Measurements from ENCODE around the gene TECPR2. TPM values are rescaled to one million over a fixed set of nuclear protein-coding genes. Genes with fewer than 3 reads are reported as not detected.

The TECPR2 gene
- total RNA-seq, 1 donor from 2014 or later: 19.9 TPM

DNA sequence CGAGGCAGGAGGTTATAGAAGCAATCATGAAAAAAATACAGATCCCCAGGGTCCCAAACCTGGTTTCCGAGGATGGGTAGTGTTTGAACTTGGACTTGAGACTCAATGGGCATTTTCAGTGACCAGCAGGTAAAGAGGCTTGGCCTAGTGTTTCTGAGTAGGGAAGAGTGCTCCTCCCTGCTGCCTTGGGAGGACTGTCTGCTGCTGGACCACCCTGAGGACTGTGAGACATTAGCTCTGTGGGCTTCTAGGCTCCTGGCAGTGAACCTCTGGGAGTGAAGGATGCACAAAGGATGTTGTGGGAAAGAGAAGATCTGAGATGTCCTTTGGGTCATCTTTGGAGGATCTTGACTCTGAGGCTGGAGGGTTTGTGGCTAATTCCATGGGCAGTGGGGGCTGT, 116.4 kb downstream of the TECPR2 start:
- Histone ChIP-seq H3K4me2 (ENCODE audit: low read length) (no peak overlapping the region), H3K79me2 (ENCODE audit: insufficient read depth, low read length) (no peaks in the 10 kb centered on the region), H3K27ac (ENCODE audit: low read depth, low read length) (no peak overlapping the region), H2AFZ (ENCODE audit: low read depth, low read length) (no peak overlapping the region), H3K9ac (ENCODE audit: low read length) (no peak overlapping the region), H3K9me3 (ENCODE audit: insufficient read depth, low read depth, low read length) (no peaks in the 10 kb centered on the region), H3K36me3 (ENCODE audit: insufficient read depth, low read length) (no peaks in the 10 kb centered on the region), H4K20me1 (ENCODE audit: insufficient read depth, low read length) (peaks cover 13% of the 10 kb centered on the region), H3K4me1 (ENCODE audit: insufficient read depth, low read length) (peaks cover 3% of the 10 kb centered on the region), H3K27me3 (ENCODE audit: insufficient read depth, low read length) (no peaks in the 10 kb centered on the region), H3K4me3 (ENCODE audit: insufficient read depth, low read depth, low read length) (no peak overlapping the region)
- H3K27me3 Mint-ChIP-seq (ENCODE audit: low read depth, unreplicated experiment): no peaks in the 10 kb centered on the region
- peaks cover 8% of the 10 kb centered on the region for H3K4me1 Mint-ChIP-seq (ENCODE audit: low read depth, unreplicated experiment)
- H3K9me3 Mint-ChIP-seq (ENCODE audit: unreplicated experiment): peaks cover 7% of the 10 kb centered on the region
- no peak for DNase-seq (ENCODE audit: low read depth)
- no peak overlapping the region for H3K27ac Mint-ChIP-seq (ENCODE audit: unreplicated experiment)
- peaks cover 24% of the 10 kb centered on the region for H3K36me3 Mint-ChIP-seq (ENCODE audit: low read depth, unreplicated experiment)
- TF ChIP-seq, protein P1, sequence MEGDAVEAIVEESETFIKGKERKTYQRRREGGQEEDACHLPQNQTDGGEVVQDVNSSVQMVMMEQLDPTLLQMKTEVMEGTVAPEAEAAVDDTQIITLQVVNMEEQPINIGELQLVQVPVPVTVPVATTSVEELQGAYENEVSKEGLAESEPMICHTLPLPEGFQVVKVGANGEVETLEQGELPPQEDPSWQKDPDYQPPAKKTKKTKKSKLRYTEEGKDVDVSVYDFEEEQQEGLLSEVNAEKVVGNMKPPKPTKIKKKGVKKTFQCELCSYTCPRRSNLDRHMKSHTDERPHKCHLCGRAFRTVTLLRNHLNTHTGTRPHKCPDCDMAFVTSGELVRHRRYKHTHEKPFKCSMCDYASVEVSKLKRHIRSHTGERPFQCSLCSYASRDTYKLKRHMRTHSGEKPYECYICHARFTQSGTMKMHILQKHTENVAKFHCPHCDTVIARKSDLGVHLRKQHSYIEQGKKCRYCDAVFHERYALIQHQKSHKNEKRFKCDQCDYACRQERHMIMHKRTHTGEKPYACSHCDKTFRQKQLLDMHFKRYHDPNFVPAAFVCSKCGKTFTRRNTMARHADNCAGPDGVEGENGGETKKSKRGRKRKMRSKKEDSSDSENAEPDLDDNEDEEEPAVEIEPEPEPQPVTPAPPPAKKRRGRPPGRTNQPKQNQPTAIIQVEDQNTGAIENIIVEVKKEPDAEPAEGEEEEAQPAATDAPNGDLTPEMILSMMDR (IDR thresholded peaks at IDR 0.05; ENCODE audit: insufficient read depth, low read depth, low read length): no peak
- TF ChIP-seq EZH2 (IDR thresholded peaks at IDR 0.05; ENCODE audit: insufficient read depth, low read length): no peak
- H3K4me3 Mint-ChIP-seq (ENCODE audit: unreplicated experiment): no peak overlapping the region
- no peak for FAIRE-seq

DNA sequence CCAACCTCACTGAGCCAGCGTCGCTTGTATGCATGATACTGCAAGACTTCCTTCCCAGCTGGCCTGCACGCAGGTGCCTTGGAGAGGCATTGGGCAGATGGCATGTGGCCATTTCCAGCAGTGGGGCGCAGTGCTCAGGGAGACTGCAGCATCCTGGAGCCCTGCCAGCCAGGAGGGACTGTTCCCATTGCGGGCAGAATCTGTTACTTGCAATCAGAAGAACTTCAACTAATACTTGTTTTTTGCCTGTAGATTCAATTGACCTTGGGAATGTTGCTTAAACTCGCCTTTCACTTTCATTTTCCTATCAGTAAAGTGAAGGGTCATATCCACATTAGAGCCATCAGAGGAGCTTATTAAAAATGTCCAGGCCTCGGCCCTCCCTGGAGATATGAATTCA, 117.0 kb downstream of the TECPR2 start:
- H3K4me1 ChIP-seq (ENCODE audit: insufficient read depth, low read length): peaks cover 3% of the 10 kb centered on the region
- Mint-ChIP-seq H3K27ac (ENCODE audit: unreplicated experiment) (no peak overlapping the region), H3K27me3 (ENCODE audit: low read depth, unreplicated experiment) (no peaks in the 10 kb centered on the region), H3K4me1 (ENCODE audit: low read depth, unreplicated experiment) (peaks cover 8% of the 10 kb centered on the region), H3K4me3 (ENCODE audit: unreplicated experiment) (no peak overlapping the region), H3K36me3 (ENCODE audit: low read depth, unreplicated experiment) (peaks cover 24% of the 10 kb centered on the region), H3K9me3 (ENCODE audit: unreplicated experiment) (peaks cover 7% of the 10 kb centered on the region)
- H3K79me2 ChIP-seq (ENCODE audit: insufficient read depth, low read length): no peaks in the 10 kb centered on the region
- H3K27me3 ChIP-seq (ENCODE audit: insufficient read depth, low read length): no peaks in the 10 kb centered on the region
- no peak for FAIRE-seq
- TF ChIP-seq, protein P1 (IDR thresholded peaks at IDR 0.05; ENCODE audit: insufficient read depth, low read depth, low read length): no peak
- no peak for TF ChIP-seq EZH2 (IDR thresholded peaks at IDR 0.05; ENCODE audit: insufficient read depth, low read length)
- H3K4me2 ChIP-seq (ENCODE audit: low read length): no peak overlapping the region
- H3K4me3 ChIP-seq (ENCODE audit: insufficient read depth, low read depth, low read length): no peak overlapping the region
- H3K9ac ChIP-seq (ENCODE audit: low read length): no peak overlapping the region
- no peaks in the 10 kb centered on the region for H3K36me3 ChIP-seq (ENCODE audit: insufficient read depth, low read length)
- H3K27ac ChIP-seq (ENCODE audit: low read depth, low read length): no peak overlapping the region
- peaks cover 13% of the 10 kb centered on the region for H4K20me1 ChIP-seq (ENCODE audit: insufficient read depth, low read length)
- DNase-seq (ENCODE audit: low read depth): no peak
- H2AFZ ChIP-seq (ENCODE audit: low read depth, low read length): no peak overlapping the region
- no peaks in the 10 kb centered on the region for H3K9me3 ChIP-seq (ENCODE audit: insufficient read depth, low read depth, low read length)

DNA sequence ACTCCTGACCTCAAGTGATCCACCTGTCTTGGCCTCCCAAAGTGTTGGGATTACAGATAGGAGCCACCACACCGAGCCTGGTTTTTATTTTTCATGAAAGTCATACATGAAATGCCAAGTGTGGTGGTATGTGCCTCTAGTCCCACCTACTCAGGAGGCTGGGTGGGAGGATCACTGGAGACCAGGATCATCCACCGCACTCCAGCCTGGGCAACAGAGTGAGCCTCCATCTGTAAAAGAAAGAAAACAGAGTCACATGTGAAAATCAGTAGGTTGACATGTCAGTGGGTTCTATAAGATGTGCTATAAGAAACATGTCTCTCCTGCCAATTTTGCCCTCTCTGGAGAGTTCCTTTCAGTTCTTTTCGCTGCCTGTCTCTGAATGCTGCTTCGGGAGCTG, 118.6 kb downstream of the TECPR2 start:
- H3K27me3 ChIP-seq (ENCODE audit: insufficient read depth, low read length): no peaks in the 10 kb centered on the region
- H4K20me1 ChIP-seq (ENCODE audit: insufficient read depth, low read length): peaks cover 14% of the 10 kb centered on the region
- peaks cover 3% of the 10 kb centered on the region for H3K4me1 ChIP-seq (ENCODE audit: insufficient read depth, low read length)
- TF ChIP-seq, protein P1 (IDR thresholded peaks at IDR 0.05; ENCODE audit: insufficient read depth, low read depth, low read length): no peak
- TF ChIP-seq EZH2 (IDR thresholded peaks at IDR 0.05; ENCODE audit: insufficient read depth, low read length): no peak
- Mint-ChIP-seq H3K27ac (ENCODE audit: unreplicated experiment) (no peak overlapping the region), H3K4me3 (ENCODE audit: unreplicated experiment) (peak overlapping the region; percentile 60), H3K36me3 (ENCODE audit: low read depth, unreplicated experiment) (peaks cover 28% of the 10 kb centered on the region), H3K27me3 (ENCODE audit: low read depth, unreplicated experiment) (no peaks in the 10 kb centered on the region), H3K4me1 (ENCODE audit: low read depth, unreplicated experiment) (peaks cover 8% of the 10 kb centered on the region), H3K9me3 (ENCODE audit: unreplicated experiment) (peaks cover 7% of the 10 kb centered on the region)
- H3K79me2 ChIP-seq (ENCODE audit: insufficient read depth, low read length): no peaks in the 10 kb centered on the region
- H3K36me3 ChIP-seq (ENCODE audit: insufficient read depth, low read length): no peaks in the 10 kb centered on the region
- no peak overlapping the region for H2AFZ ChIP-seq (ENCODE audit: low read depth, low read length)
- no peaks in the 10 kb centered on the region for H3K9me3 ChIP-seq (ENCODE audit: insufficient read depth, low read depth, low read length)
- DNase-seq (ENCODE audit: low read depth): no peak
- H3K27ac ChIP-seq (ENCODE audit: low read depth, low read length): no peak overlapping the region
- no peak overlapping the region for H3K9ac ChIP-seq (ENCODE audit: low read length)
- no peak overlapping the region for H3K4me3 ChIP-seq (ENCODE audit: insufficient read depth, low read depth, low read length)
- H3K4me2 ChIP-seq (ENCODE audit: low read length): no peak overlapping the region
- FAIRE-seq: no peak

Data from astrocyte (in vitro differentiated cells and primary cell).